IMR-90 (cell line): ENCODE measurements around the gene ZNF565. TPM values are rescaled to one million over a fixed set of nuclear protein-coding genes. Genes with fewer than 3 reads are reported as not detected.
A peak's percentile ranks its signal among the peaks of the same experiment; 100 is the strongest.

ENCODE experiments used
- ATAC-seq: fragments of 200-7000 bp; cut with Tn5 transposase; 2 replicates; pipeline ENCODE4 v1.9.1; 2020; ENCODE audit warnings: low read depth, mild to moderate bottlenecking, moderate library complexity
- Bru-seq: library from RNA; stranded (reverse); fragments of 400-500 nt; gene quantifications from one replicate; lab custom pipeline; 2021; lab: Mats Ljungman, UMichigan
- BruChase-seq, 2 experiments: library from RNA; stranded (reverse); fragments of 400-500 nt; gene quantifications; one replicate each; lab custom pipeline; 2021; lab: Mats Ljungman, UMichigan
- BruUV-seq: library from RNA; stranded (reverse); fragments of 400-500 nt; replicated peaks from 2 replicates; lab custom pipeline; 2021; lab: Mats Ljungman, UMichigan
- CTCF ChIA-PET: fragments of 300-600 bp; formaldehyde crosslinking; extraction: SDS; loops from one replicate; lab custom pipeline; 2021; ENCODE audit warnings: antibody characterized with exemption; lab: Yijun Ruan, JAX
- POLR2A ChIA-PET: fragments of 300-600 bp; sonication (Branson Sonifier 250); formaldehyde crosslinking; loops from one replicate; lab custom pipeline; 2022; ENCODE audit warnings: antibody characterized with exemption; ENCODE audit not compliant: unreplicated experiment; lab: Charles Lee
- DNase-seq: peaks from one replicate; pipeline ENCODE4 v3.0.0; 2013
- H2AFZ ChIP-seq: replicated peaks from 2 replicates; pipeline ENCODE3; 2013; ENCODE audit warnings: low read length, mild to moderate bottlenecking; ENCODE audit not compliant: poor library complexity
- H2AK5ac ChIP-seq: 2 replicates; pipeline ENCODE4 v1.6.1; 2013; ENCODE audit warnings: low read depth, low read length, inconsistent platforms
- H2AK9ac ChIP-seq: replicated peaks from 2 replicates; pipeline ENCODE3; 2013; ENCODE audit warnings: mild to moderate bottlenecking, low read depth, low read length, moderate library complexity; ENCODE audit not compliant: poor library complexity
- H2BK120ac ChIP-seq: 2 replicates; pipeline ENCODE4 v1.6.1; 2013; ENCODE audit warnings: low read depth, low read length, inconsistent platforms
- H2BK15ac ChIP-seq: 3 replicates; pipeline ENCODE4 v1.6.1; 2013; ENCODE audit warnings: low read depth, low read length, inconsistent platforms
- H2BK20ac ChIP-seq: 2 replicates; pipeline ENCODE4 v1.6.1; 2013; ENCODE audit warnings: low read depth, mild to moderate bottlenecking, inconsistent platforms, low read length, moderate library complexity
- H2BK5ac ChIP-seq: 2 replicates; pipeline ENCODE4 v1.6.1; 2013; ENCODE audit warnings: mild to moderate bottlenecking, low read depth, low read length, inconsistent platforms; ENCODE audit not compliant: poor library complexity, severe bottlenecking
- H3K14ac ChIP-seq: replicated peaks from 2 replicates; pipeline ENCODE4 v1.6.1; 2013; ENCODE audit warnings: low read depth, low read length, inconsistent platforms
- H3K18ac ChIP-seq: 2 replicates; pipeline ENCODE4 v1.6.1; 2013; ENCODE audit warnings: low read depth, low read length, control low read depth
- H3K23ac ChIP-seq: 2 replicates; pipeline ENCODE4 v1.6.1; 2013; ENCODE audit warnings: low read depth, low read length, inconsistent platforms
- H3K27ac ChIP-seq: 2 replicates; pipeline ENCODE4 v1.5.1; 2013; ENCODE audit warnings: mild to moderate bottlenecking, control low read depth, low read length; ENCODE audit not compliant: insufficient read depth
- H3K27me3 ChIP-seq: 2 replicates; pipeline ENCODE4 v1.6.1; 2013; ENCODE audit warnings: low read length; ENCODE audit not compliant: control insufficient read depth, insufficient read depth
- H3K36me3 ChIP-seq: 2 replicates; pipeline ENCODE4 v1.6.1; 2013; ENCODE audit warnings: low read length, mixed read lengths; ENCODE audit not compliant: control insufficient read depth, insufficient read depth
- H3K4ac ChIP-seq: 2 replicates; pipeline ENCODE4 v1.6.1; 2013; ENCODE audit warnings: low read depth, low read length, inconsistent platforms
- H3K4me1 ChIP-seq: 2 replicates; pipeline ENCODE4 v1.6.1; 2013; ENCODE audit warnings: low read length, mixed read lengths; ENCODE audit not compliant: control insufficient read depth, insufficient read depth
- H3K4me2 ChIP-seq: 2 replicates; pipeline ENCODE4 v1.6.1; 2013; ENCODE audit warnings: low read depth, mild to moderate bottlenecking, control low read depth, low read length, moderate library complexity
- H3K4me3 ChIP-seq: 2 replicates; pipeline ENCODE4 v1.5.1; 2013; ENCODE audit warnings: low read depth, mild to moderate bottlenecking, control low read depth, low read length, moderate library complexity; ENCODE audit not compliant: insufficient read depth
- H3K56ac ChIP-seq: 2 replicates; pipeline ENCODE4 v1.6.1; 2013; ENCODE audit warnings: low read length, inconsistent platforms; ENCODE audit not compliant: insufficient read depth; ENCODE audit errors: extremely low read depth
- H3K79me1 ChIP-seq, 2 experiments: 2 replicates each; pipeline ENCODE4 v1.6.1; 2013; ENCODE audit warnings: low read length in 2 of 2, inconsistent platforms in 1 of 2, low read depth in 1 of 2
- H3K9ac ChIP-seq: 2 replicates; pipeline ENCODE4 v1.6.1; 2013; ENCODE audit warnings: low read depth, low read length, control low read depth
- H3K9me1 ChIP-seq: 2 replicates; pipeline ENCODE4 v1.6.1; 2013; ENCODE audit warnings: low read length, inconsistent platforms; ENCODE audit not compliant: insufficient read depth
- H3K9me3 ChIP-seq: 2 replicates; pipeline ENCODE4 v1.6.1; 2013; ENCODE audit warnings: low read length; ENCODE audit not compliant: control insufficient read depth, insufficient read depth
- H4K20me1 ChIP-seq: 2 replicates; pipeline ENCODE4 v1.6.1; 2013; ENCODE audit warnings: low read length, inconsistent platforms; ENCODE audit not compliant: insufficient read depth
- H4K5ac ChIP-seq: 2 replicates; pipeline ENCODE4 v1.6.1; 2013; ENCODE audit warnings: mild to moderate bottlenecking, low read depth, low read length, control low read depth
- H4K8ac ChIP-seq, 2 experiments: 2 replicates each; pipeline ENCODE4 v1.6.1; 2013; ENCODE audit warnings: low read depth in 2 of 2, low read length in 2 of 2, control low read depth in 1 of 2, inconsistent platforms in 1 of 2
- H4K91ac ChIP-seq: 2 replicates; pipeline ENCODE4 v1.6.1; 2013; ENCODE audit warnings: low read depth, low read length, inconsistent platforms; ENCODE audit not compliant: insufficient read depth
- BHLHE40 ChIP-seq: fragments of 150-350 bp; IDR thresholded peaks from 2 replicates; pipeline ENCODE4 v1.6.1; 2016; ENCODE audit warnings: mild to moderate bottlenecking, low read depth, low read length
- MAZ ChIP-seq: IDR thresholded peaks from 2 replicates; pipeline ENCODE4 v1.6.1; 2012; ENCODE audit warnings: low read depth, mild to moderate bottlenecking, low read length, improper control_type of control experiment, moderate library complexity, borderline replicate concordance
- MXI1 ChIP-seq: IDR thresholded peaks from 2 replicates; pipeline ENCODE4 v1.6.1; 2012; ENCODE audit warnings: low read depth, mild to moderate bottlenecking, low read length, moderate library complexity, borderline replicate concordance
- POLR2A ChIP-seq: IDR thresholded peaks from 2 replicates; pipeline ENCODE4 v1.6.1; 2012; ENCODE audit warnings: mild to moderate bottlenecking, low read depth, low read length
- RAD21 ChIP-seq: IDR thresholded peaks from 2 replicates; pipeline ENCODE4 v1.6.1; 2012; ENCODE audit warnings: low read length, improper control_type of control experiment
- RFX5 ChIP-seq: IDR thresholded peaks from 2 replicates; pipeline ENCODE4 v1.8.0; 2012; ENCODE audit warnings: low read depth, mild to moderate bottlenecking, low read length, moderate library complexity
- WGBS, 2 experiments: methylation state at CpG; one replicate each; pipeline versions ENCODE4 v1.1.5 to v1.1.7; 2013; ENCODE audit warnings: missing lambda C conversion rate in 2 of 2; ENCODE audit not compliant: insufficient read length in 1 of 2; ENCODE audit errors: extremely low coverage in 2 of 2; 5-methylcytosine and 5-hydroxymethylcytosine counted together
- dilution Hi-C: fragments of 300-500 bp; cut with HindIII; formaldehyde crosslinking; loops from one replicate; pipeline ENCODE4 v1.14.3; 2018; ENCODE audit warnings: low sequenced_read_pairs; ENCODE audit not compliant: unreplicated experiment
- in situ Hi-C: fragments of 300-500 bp; cut with MboI; formaldehyde crosslinking; loops from 3 replicates; pipeline ENCODE4 v1.14.3; 2019; ENCODE audit warnings: low sequenced_read_pairs, inconsistent platforms, mixed read lengths
- intact Hi-C: fragments of 100-400 bp; cut with micrococcal nuclease; formaldehyde crosslinking; loops from 2 replicates; pipeline ENCODE4 v1.10.0; 2022
- long read RNA-seq: library from polyadenylated mRNA; unstranded; transcript quantifications from one replicate; pipeline ENCODE4 v2.0.0, GENCODE V29; 2021; ENCODE audit not compliant: unreplicated experiment
- polyA plus RNA-seq, 3 experiments: library from polyadenylated mRNA; depleted of rRNA; stranded (reverse); fragments of >200 nt; gene quantifications; 2 replicates each; pipeline ENCODE4 v1.2.3, GENCODE V29; 2012; ENCODE audit warnings: low replicate concordance in 1 of 3
- total RNA-seq: library from RNA; depleted of rRNA; stranded (reverse); fragments of >200 nt; gene quantifications from 2 replicates; pipeline ENCODE4 v1.2.3, GENCODE V29; 2012; rRNA removed
- TF ChIP-seq, protein P1 (sequence below): fragments of 150-350 bp; IDR thresholded peaks from 2 replicates; pipeline ENCODE4 v1.6.1; 2017; ENCODE audit warnings: mild to moderate bottlenecking, antibody characterized with exemption, low read length, low read depth
- TF ChIP-seq, protein P2 (sequence below): fragments of 150-350 bp; IDR thresholded peaks from 2 replicates; pipeline ENCODE4 v1.6.1; 2016; ENCODE audit warnings: low read depth, mild to moderate bottlenecking, low read length, moderate library complexity, borderline replicate concordance

Gene ZNF565
- total RNA-seq (6.4 and 7.5 TPM in 2 replicates), polyA plus RNA-seq (2012; rRNA removed) (2.1 and 2.3 TPM in 2 replicates), Bru-seq, nascent RNA (percentile 45 among the genes with signal in this experiment), BruChase-seq, experiment 1, labeled RNA remaining after a 6-hour chase (percentile 54 among the genes with signal in this experiment), BruChase-seq, experiment 2, labeled RNA remaining after a 2-hour chase (percentile 40 among the genes with signal in this experiment)
- 0.55 and 0.70 TPM in 2 replicates for polyA plus RNA-seq (2012; cell fraction: cytosol; rRNA removed)
- 1.7 and 8.1 TPM in 2 replicates for polyA plus RNA-seq (2012; cell fraction: nucleus; rRNA removed; ENCODE audit: low replicate concordance)
- long read RNA-seq, partial matches to known transcripts, result 3 of 31 reads
- long read RNA-seq, other reads (novel, unspliced or antisense), result 25 of 31 reads

GRCh38 chr19:36214386-36215275 is at the start of gene ZNF565, which contains the start of gene ZNF146:
TSS of gene ZNF565 (minus strand) at chr19:36214665. CDS start at chr19:36201985, 12,680 bp downstream.
TSS of gene ZNF146 (plus strand) at chr19:36215106. CDS start at chr19:36236441, 21,335 bp downstream.
- H3K79me1 ChIP-seq, result peaks cover 8 to 29% of the 10 kb centered on the region in 2 experiments
- peaks cover 14% of the 10 kb centered on the region; the same call in 1 of the 2 replicates for H4K20me1 ChIP-seq
- in situ Hi-C loops (loop anchor here (25.0 kb wide), 1 partner anchor 998 kb away; the partner anchor contains the start of genes ZNF383 and ZNF585B), intact Hi-C loops (loop anchor here (5.0 kb wide), 2 partner anchors 163 to 273 kb away; partner anchors contain the start of genes ZFP14 and ZNF566), dilution Hi-C loops (no loop called here)
- H3K4ac ChIP-seq, result peak within 1 kb of the TSS; percentile 99
- peak within 1 kb of the TSS; percentile 88 for H2BK5ac ChIP-seq
- no TSS peak for BruUV-seq
- H3K9me3 ChIP-seq, result no peaks in the 10 kb centered on the region
- H2BK20ac ChIP-seq, result peak within 1 kb of the TSS; percentile 87
- peak within 1 kb of the TSS; percentile 99 for H3K14ac ChIP-seq
- peak within 1 kb of the TSS; percentile 95 for H2AFZ ChIP-seq
- H3K18ac ChIP-seq, result peak within 1 kb of the TSS; percentile 90
- H3K4me3 ChIP-seq, result peak within 1 kb of the TSS; percentile 67
- 1% methylated on average over 48 of the region's 73 CpGs; no CpG with 5 or more reads in 1 of the 2 experiments for WGBS, 2 experiments
- H3K4me2 ChIP-seq, result peak within 1 kb of the TSS; percentile 98
- H4K8ac ChIP-seq, result peak within 1 kb of the TSS; percentile 92 to 100
- H2BK120ac ChIP-seq, result peak within 1 kb of the TSS; percentile 96
- peak within 1 kb of the TSS; percentile 99 for H3K56ac ChIP-seq
- H4K5ac ChIP-seq, result peak within 1 kb of the TSS; percentile 94
- peak within 1 kb of the TSS; percentile 99 for H4K91ac ChIP-seq
- H3K27me3 ChIP-seq, result no peaks in the 10 kb centered on the region
- peak within 1 kb of the TSS; percentile 100 for H2AK9ac ChIP-seq
- 0 out of 2 replicates have a peak, but pooled peaks have one; percentile 2 for TF ChIP-seq RFX5
- TF ChIP-seq BHLHE40, result peak; percentile 75
- no peak for TF ChIP-seq RAD21
- TF ChIP-seq, protein P1, sequence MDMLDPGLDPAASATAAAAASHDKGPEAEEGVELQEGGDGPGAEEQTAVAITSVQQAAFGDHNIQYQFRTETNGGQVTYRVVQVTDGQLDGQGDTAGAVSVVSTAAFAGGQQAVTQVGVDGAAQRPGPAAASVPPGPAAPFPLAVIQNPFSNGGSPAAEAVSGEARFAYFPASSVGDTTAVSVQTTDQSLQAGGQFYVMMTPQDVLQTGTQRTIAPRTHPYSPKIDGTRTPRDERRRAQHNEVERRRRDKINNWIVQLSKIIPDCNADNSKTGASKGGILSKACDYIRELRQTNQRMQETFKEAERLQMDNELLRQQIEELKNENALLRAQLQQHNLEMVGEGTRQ, result peak; percentile 73
- TF ChIP-seq MXI1, result peak; percentile 97
- TF ChIP-seq, protein P2, sequence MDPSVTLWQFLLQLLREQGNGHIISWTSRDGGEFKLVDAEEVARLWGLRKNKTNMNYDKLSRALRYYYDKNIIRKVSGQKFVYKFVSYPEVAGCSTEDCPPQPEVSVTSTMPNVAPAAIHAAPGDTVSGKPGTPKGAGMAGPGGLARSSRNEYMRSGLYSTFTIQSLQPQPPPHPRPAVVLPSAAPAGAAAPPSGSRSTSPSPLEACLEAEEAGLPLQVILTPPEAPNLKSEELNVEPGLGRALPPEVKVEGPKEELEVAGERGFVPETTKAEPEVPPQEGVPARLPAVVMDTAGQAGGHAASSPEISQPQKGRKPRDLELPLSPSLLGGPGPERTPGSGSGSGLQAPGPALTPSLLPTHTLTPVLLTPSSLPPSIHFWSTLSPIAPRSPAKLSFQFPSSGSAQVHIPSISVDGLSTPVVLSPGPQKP, result no peak
- TF ChIP-seq MAZ, result peak; percentile 24; the same call in 1 of the 2 replicates
- TF ChIP-seq POLR2A, result peak; percentile 88
- DNase-seq (peak; percentile 98), ATAC-seq (peak; percentile 96)
- H3K4me1 ChIP-seq, result peaks cover 2% of the 10 kb centered on the region
- peaks cover 2% of the 10 kb centered on the region; the same call in 1 of the 2 replicates for H3K36me3 ChIP-seq
- peak within 1 kb of the TSS; percentile 99 for H3K9ac ChIP-seq
- CTCF ChIA-PET, result interaction anchor here (0.5 to 0.7 kb wide), 2 partner anchors 192 to 392 kb away, joined by 4 to 6 read pairs; no protein-coding TSS in a partner anchor
- H2AK5ac ChIP-seq, result peak within 1 kb of the TSS; percentile 100
- H3K23ac ChIP-seq, result peak within 1 kb of the TSS; percentile 98
- POLR2A ChIA-PET, result no interaction called here
- peak within 1 kb of the TSS; percentile 99 for H2BK15ac ChIP-seq
- peak within 1 kb of the TSS; percentile 92 for H3K27ac ChIP-seq
- peaks cover 5% of the 10 kb centered on the region for H3K9me1 ChIP-seq
